GM12872 (cell line): ENCODE measurements around the gene LSM6.

Experiments used
- TF ChIP-seq, protein P1 (sequence below): IDR thresholded peaks from 3 replicates; pipeline ENCODE4 v1.5.1; 2011; ENCODE audit warnings: low read depth, mild to moderate bottlenecking, low read length, moderate library complexity; ENCODE audit not compliant: insufficient read depth

The LSM6 gene

DNA sequence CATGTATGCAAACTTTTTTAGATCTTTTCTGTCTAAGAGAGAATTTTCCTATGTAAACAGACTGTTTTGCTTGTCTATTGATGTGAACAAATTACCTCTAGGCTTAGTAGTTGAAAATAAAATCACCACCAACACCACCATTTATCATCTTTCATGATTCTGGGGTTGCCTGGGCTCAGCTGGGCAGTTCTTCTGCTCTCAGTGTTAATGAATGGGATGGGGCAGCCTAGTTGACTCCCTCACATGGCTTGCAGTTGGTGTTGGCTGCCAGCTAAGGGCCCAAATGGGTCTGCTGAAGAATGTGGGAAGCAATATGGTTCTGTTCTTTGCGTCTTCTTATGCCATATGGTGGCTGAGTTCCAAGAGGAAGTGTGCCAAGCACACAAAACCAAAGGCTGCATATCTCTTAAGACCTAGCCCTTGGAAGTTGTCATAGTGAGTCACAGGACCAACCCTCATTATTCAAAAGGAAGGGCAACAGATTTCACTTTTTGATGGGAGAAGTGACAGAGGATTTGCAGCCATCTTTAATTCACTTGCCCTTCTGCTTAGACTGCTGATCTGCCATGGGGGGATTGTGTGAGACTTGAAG, 56.7 kb downstream of the LSM6 start:
- TF ChIP-seq, protein P1, sequence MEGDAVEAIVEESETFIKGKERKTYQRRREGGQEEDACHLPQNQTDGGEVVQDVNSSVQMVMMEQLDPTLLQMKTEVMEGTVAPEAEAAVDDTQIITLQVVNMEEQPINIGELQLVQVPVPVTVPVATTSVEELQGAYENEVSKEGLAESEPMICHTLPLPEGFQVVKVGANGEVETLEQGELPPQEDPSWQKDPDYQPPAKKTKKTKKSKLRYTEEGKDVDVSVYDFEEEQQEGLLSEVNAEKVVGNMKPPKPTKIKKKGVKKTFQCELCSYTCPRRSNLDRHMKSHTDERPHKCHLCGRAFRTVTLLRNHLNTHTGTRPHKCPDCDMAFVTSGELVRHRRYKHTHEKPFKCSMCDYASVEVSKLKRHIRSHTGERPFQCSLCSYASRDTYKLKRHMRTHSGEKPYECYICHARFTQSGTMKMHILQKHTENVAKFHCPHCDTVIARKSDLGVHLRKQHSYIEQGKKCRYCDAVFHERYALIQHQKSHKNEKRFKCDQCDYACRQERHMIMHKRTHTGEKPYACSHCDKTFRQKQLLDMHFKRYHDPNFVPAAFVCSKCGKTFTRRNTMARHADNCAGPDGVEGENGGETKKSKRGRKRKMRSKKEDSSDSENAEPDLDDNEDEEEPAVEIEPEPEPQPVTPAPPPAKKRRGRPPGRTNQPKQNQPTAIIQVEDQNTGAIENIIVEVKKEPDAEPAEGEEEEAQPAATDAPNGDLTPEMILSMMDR, result no peak

DNA sequence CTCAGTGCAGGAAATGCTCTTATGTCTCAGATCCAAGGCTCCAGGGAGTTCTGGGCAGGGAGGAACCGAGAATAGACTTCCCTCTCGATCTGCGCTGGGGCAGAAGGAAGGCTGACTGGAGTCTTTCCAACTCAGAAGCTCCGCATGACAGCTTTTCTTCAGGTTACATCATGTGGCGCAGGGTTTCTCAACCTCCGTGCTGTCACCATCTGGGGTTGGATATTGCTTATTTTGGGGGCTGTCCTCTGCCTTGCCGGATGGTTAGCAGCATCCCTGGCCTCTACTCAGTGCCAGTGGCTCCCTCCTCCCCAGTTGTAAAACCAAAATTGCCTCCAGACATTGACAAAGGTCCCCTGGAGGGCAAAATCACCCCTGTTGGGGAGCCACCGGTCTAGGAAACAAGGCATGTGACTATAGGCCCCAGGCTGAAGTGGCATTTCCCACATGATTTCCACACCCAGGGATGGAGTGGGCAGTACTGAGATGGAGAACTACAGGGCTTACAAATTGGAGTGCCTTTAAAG, 60.2 kb downstream of the LSM6 start:
- TF ChIP-seq, protein P1, result no peak

DNA sequence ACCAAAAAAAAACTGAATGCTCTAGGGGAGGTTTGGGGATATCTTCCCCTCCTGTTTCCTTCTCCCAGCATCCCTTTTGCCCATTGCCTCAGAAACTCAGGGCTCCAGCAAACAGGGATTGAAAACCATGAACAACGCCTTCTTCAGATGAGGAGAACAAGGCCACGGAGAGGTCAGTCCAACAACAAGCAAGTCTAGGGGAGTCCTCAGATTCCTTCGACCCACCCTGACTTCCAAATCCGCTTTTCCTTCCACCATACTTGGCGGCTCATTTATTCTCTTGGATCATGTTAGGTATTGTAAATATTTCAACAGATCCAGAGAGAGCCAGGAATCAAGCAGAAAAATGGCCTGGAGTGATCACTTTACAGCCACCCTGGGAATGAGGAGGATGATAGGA, 60.7 kb downstream of the LSM6 start:
- TF ChIP-seq, protein P1, result no peak

DNA sequence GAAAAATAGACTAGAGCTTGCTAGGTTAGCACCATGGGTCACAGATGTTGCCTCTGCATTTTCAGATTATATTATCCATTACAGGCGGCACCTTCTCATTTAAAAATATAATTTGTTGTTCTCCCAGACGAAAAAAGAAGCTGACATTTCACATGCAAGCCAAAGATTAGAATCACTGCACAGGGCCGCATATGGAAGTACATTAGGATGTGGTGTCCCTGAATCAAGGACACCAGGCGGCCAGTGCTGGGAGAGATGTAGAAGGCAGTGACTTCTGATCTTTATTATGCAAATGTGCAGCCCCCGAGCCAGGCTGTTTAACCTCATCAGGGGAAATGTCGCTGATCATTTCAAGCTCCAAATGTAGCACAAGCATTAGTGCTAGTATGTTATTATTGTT, 61.6 kb downstream of the LSM6 start:
- TF ChIP-seq, protein P1, result no peak

DNA sequence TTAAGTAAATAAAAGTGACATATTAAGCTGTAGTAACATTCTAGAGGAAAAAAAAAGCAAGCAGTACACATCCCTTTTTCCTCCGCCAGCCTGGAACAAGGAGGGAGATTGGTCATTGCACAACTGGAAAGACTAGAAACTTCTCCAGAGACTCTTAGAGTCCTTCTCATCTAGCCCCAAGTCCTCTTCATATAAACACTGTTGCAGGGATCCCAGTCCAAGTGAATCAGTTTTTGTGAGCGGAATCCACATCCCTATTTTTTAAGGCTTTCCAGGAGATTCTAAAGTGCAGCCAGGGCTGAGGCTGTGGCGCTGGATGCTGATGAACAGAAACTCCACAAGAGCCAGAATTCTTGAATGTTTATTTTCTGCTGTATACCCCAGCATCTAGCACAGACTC, 62.6 kb downstream of the LSM6 start:
- TF ChIP-seq, protein P1, result no peak
